Suprapubic skin (tissue), 4 donors: ENCODE measurements around the gene SPOCK1.

Experiments
- CTCF ChIP-seq, 2 donors: fragments of 200-600 bp in 1 of 2; fragments of 450-650 bp in 1 of 2; sonication (generic) in 1 of 2; IDR thresholded peaks; one replicate each; pipeline ENCODE4 v1.5.1; 2016 to 2019; ENCODE audit warnings: antibody characterized with exemption in 2 of 2, mild to moderate bottlenecking in 1 of 2, moderate library complexity in 1 of 2
- EP300 ChIP-seq: sonication (generic); formaldehyde crosslinking; IDR thresholded peaks from one replicate; pipeline ENCODE4 v1.6.1; 2017; ENCODE audit warnings: antibody characterized with exemption
- POLR2A ChIP-seq, 2 donors: fragments of 450-650 bp; IDR thresholded peaks; one replicate each; pipeline ENCODE4 v1.6.1; 2017; ENCODE audit warnings: antibody characterized with exemption in 2 of 2, mild to moderate bottlenecking in 2 of 2, moderate library complexity in 2 of 2
- POLR2AphosphoS5 ChIP-seq, 3 donors: sonication (generic); formaldehyde crosslinking; IDR thresholded peaks; one replicate each; pipeline ENCODE4 v1.6.1; 2017; ENCODE audit warnings: antibody characterized with exemption in 3 of 3

GRCh38 chr5:137209232-137209809 lies 289.8 kb downstream of the SPOCK1 start:
- no peak for TF ChIP-seq CTCF (IDR thresholded peaks at IDR 0.05)
- no peak for TF ChIP-seq POLR2A (IDR thresholded peaks at IDR 0.05)
- no peak for TF ChIP-seq EP300
- no peak for TF ChIP-seq POLR2AphosphoS5 (IDR thresholded peaks at IDR 0.05)
